ENCODE results near the gene GLI3. TPM values are rescaled to one million over a fixed set of nuclear protein-coding genes. Genes with fewer than 3 reads are reported as not detected.
A peak's percentile ranks its signal among the peaks of the same experiment; 100 is the strongest.

Gene GLI3
- total and polyA plus RNA-seq, 2 experiments from 2014 or later = 15.2 to 27.9 TPM

DNA sequence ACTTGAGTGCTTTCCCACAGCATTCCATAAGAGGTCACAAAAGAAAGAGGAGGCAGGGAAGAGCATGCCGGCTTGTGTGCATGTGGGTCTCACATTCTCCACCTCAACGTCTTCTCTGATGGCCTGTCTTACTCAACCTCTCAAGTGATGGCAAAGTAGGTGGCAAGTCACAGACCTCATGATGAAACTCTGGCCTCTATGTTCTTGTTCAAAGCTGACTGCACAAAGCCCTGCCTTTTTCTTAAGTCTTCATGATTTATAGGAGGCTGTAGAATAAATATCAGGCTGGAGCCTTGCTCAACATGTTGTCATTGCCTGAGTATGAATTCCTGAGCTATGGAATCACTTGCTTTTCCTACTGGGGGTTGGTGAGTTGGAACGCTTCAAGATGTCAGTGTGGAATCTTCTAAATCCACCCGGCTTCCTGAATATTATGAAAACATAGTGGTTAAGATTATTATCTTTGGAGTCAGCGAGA is 320.5 kb downstream of the GLI3 start:
- Histone ChIP-seq H3K27me3 (no peaks in the 10 kb centered on the region), H3K4me1 (ENCODE audit: low read depth) (no peaks in the 10 kb centered on the region), H3K4me3 (no peak overlapping the region), H3K36me3 (no peaks in the 10 kb centered on the region), H3K9me3 (ENCODE audit: low read depth) (no peaks in the 10 kb centered on the region), H3K27ac (no peak overlapping the region)
- DNase-seq (ENCODE audit: low read depth in 1 of 2, low spot score in 1 of 2) = peak in 1 of 2 donors; percentile 95
- TF ChIP-seq, protein P1, sequence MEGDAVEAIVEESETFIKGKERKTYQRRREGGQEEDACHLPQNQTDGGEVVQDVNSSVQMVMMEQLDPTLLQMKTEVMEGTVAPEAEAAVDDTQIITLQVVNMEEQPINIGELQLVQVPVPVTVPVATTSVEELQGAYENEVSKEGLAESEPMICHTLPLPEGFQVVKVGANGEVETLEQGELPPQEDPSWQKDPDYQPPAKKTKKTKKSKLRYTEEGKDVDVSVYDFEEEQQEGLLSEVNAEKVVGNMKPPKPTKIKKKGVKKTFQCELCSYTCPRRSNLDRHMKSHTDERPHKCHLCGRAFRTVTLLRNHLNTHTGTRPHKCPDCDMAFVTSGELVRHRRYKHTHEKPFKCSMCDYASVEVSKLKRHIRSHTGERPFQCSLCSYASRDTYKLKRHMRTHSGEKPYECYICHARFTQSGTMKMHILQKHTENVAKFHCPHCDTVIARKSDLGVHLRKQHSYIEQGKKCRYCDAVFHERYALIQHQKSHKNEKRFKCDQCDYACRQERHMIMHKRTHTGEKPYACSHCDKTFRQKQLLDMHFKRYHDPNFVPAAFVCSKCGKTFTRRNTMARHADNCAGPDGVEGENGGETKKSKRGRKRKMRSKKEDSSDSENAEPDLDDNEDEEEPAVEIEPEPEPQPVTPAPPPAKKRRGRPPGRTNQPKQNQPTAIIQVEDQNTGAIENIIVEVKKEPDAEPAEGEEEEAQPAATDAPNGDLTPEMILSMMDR (IDR thresholded peaks at IDR 0.05; ENCODE audit: low read depth, low read length) = no peak

DNA sequence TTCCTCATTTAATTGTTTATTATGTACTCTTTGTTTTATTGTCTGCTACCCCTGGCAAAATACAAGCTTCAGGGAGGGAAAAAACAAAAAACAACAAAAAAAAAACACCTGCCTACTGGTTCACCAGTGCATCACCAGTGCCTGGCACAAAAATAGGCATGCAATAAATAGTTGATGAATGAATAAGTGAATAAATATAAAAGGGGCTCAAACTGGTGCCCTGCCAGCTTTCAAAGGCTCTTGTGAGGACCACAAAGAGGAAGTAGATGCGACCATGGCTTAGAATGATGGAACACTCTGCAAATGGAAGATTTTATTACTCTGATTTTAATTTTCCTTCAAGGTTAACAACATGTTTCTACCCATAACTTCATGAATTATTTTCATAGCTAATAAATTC is 321.1 kb downstream of the GLI3 start:
- H3K36me3 ChIP-seq = no peaks in the 10 kb centered on the region
- no peaks in the 10 kb centered on the region for H3K27me3 ChIP-seq
- H3K27ac ChIP-seq = no peak overlapping the region
- no peak overlapping the region for H3K4me3 ChIP-seq
- no peak for DNase-seq (ENCODE audit: low read depth in 1 of 2, low spot score in 1 of 2)
- no peaks in the 10 kb centered on the region for H3K4me1 ChIP-seq (ENCODE audit: low read depth)
- H3K9me3 ChIP-seq (ENCODE audit: low read depth) = no peaks in the 10 kb centered on the region
- TF ChIP-seq, protein P1 (IDR thresholded peaks at IDR 0.05; ENCODE audit: low read depth, low read length) = no peak

DNA sequence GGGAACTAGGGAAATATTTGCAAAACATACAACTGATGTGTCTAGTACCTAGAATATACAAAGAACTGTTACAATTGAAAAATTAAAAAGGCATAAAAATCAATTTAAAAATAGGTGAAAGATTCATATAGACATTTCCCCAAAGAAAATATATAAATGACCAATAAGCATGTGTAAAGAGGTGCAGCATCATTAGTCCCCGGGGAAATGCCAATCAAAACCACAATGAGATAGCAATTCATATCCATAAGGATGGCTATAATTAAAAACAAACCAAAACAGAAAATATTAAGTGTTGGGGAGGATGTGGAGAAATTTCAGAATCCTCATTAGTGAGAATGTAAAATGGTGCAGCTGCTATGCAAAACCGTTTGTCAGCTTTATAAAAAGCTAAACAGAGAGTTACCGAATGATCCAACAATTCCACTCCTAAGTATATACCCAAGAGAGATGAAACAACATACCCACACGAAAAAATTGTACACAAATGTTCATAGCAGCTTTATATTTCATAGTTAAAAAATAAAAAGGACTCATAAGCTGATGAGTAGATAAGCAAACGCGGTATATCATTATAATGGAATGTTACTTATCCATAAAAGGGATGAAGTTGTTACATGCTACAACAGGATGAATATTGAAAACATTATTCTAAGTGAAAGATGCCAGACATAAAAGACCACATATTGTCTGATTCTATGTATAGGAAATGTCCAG is 324.0 kb downstream of the GLI3 start:
- TF ChIP-seq, protein P1 (IDR thresholded peaks at IDR 0.05; ENCODE audit: low read depth, low read length) = no peak
- Histone ChIP-seq H3K4me1 (ENCODE audit: low read depth) (no peaks in the 10 kb centered on the region), H3K4me3 (no peak overlapping the region), H3K27ac (no peak overlapping the region), H3K36me3 (no peaks in the 10 kb centered on the region), H3K9me3 (ENCODE audit: low read depth) (no peaks in the 10 kb centered on the region), H3K27me3 (no peaks in the 10 kb centered on the region)
- no peak for DNase-seq (ENCODE audit: low read depth in 1 of 2, low spot score in 1 of 2)

DNA sequence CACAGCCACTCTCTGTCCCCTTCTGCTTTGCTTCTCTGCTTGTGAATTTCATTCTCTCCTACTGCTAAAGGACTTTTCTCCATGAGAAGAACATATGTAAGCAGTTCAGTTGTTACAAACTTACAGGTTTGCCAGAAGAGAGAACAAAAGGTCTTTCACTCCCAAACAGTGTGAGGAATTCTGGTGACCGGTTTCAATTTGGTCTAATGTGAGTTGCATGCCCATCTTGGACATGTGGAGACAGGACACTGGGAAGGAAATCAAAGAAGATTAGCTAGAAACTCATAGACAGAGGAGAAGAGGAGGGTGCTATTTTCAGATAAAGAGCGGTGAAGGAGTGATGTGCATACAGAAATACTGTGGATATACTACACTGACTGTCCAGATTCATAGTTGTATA is 324.6 kb downstream of the GLI3 start:
- no peaks in the 10 kb centered on the region for H3K36me3 ChIP-seq
- H3K4me1 ChIP-seq (ENCODE audit: low read depth) = no peaks in the 10 kb centered on the region
- H3K9me3 ChIP-seq (ENCODE audit: low read depth) = no peaks in the 10 kb centered on the region
- TF ChIP-seq, protein P1 (IDR thresholded peaks at IDR 0.05; ENCODE audit: low read depth, low read length) = no peak
- H3K27me3 ChIP-seq = no peaks in the 10 kb centered on the region
- DNase-seq (ENCODE audit: low read depth in 1 of 2, low spot score in 1 of 2) = no peak
- H3K4me3 ChIP-seq = no peak overlapping the region
- no peak overlapping the region for H3K27ac ChIP-seq

DNA sequence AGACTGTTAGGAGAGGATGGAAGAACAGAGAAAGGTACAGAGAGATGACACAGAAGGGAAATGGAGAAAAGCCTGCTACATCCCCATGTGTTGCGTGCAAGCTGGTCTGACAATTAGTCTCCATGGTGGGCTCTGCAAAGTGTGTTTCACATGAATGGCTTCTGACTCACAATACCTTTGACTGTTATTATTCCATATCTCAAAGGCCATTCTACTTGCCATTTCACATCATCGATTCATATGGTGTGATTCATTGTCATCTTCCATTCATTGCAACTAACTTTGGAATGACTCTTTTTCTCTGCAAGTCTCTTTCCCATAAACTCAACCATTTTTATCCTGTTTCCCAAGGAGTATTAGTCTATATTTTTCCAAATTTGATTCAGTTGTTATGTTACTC is 325.2 kb downstream of the GLI3 start:
- no peaks in the 10 kb centered on the region for H3K36me3 ChIP-seq
- no peaks in the 10 kb centered on the region for H3K27me3 ChIP-seq
- no peak overlapping the region for H3K27ac ChIP-seq
- H3K4me3 ChIP-seq = no peak overlapping the region
- TF ChIP-seq, protein P1 (IDR thresholded peaks at IDR 0.05; ENCODE audit: low read depth, low read length) = no peak
- no peak for DNase-seq (ENCODE audit: low read depth in 1 of 2, low spot score in 1 of 2)
- H3K4me1 ChIP-seq (ENCODE audit: low read depth) = no peaks in the 10 kb centered on the region
- no peaks in the 10 kb centered on the region for H3K9me3 ChIP-seq (ENCODE audit: low read depth)
